ENCODE results near the gene LPGAT1. TPM values are rescaled to one million over a fixed set of nuclear protein-coding genes. Genes with fewer than 3 reads are reported as not detected.
A peak's percentile ranks its signal among the peaks of the same experiment; 100 is the strongest.

Gene LPGAT1
- total and polyA plus RNA-seq, 12 donors = 5.9 to 36.6 (median 26.4) TPM

GRCh38 chr1:211714154-211714553 lies 116.4 kb downstream of the LPGAT1 start:
- H3K27ac ChIP-seq = no peak overlapping the region
- no peaks in the 10 kb centered on the region for H3K36me3 ChIP-seq
- 66 to 79% methylated on average over 5 of the region's 5 CpGs for WGBS, 2 donors
- H3K4me3 ChIP-seq = no peak overlapping the region
- intact Hi-C loops (cut with DNase I) = no loop called here
- DNase-seq (no peak), ATAC-seq (peak in 1 of 8 donors; percentile 48)
- TF ChIP-seq, protein P1, sequence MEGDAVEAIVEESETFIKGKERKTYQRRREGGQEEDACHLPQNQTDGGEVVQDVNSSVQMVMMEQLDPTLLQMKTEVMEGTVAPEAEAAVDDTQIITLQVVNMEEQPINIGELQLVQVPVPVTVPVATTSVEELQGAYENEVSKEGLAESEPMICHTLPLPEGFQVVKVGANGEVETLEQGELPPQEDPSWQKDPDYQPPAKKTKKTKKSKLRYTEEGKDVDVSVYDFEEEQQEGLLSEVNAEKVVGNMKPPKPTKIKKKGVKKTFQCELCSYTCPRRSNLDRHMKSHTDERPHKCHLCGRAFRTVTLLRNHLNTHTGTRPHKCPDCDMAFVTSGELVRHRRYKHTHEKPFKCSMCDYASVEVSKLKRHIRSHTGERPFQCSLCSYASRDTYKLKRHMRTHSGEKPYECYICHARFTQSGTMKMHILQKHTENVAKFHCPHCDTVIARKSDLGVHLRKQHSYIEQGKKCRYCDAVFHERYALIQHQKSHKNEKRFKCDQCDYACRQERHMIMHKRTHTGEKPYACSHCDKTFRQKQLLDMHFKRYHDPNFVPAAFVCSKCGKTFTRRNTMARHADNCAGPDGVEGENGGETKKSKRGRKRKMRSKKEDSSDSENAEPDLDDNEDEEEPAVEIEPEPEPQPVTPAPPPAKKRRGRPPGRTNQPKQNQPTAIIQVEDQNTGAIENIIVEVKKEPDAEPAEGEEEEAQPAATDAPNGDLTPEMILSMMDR (IDR thresholded peaks at IDR 0.05) = no peak
- H3K27me3 ChIP-seq = no peaks in the 10 kb centered on the region
- H3K4me1 ChIP-seq = peaks cover 0 to 13% (median 6%) of the 10 kb centered on the region in 9 donors
- H3K9me3 ChIP-seq = no peaks in the 10 kb centered on the region

GRCh38 chr1:211713231-211713630 lies 117.3 kb downstream of the LPGAT1 start:
- no peak for ATAC-seq
- H3K4me1 ChIP-seq = peaks cover 0 to 13% (median 6%) of the 10 kb centered on the region in 9 donors
- no peaks in the 10 kb centered on the region for H3K27me3 ChIP-seq
- H3K4me3 ChIP-seq = no peak overlapping the region
- no peak for DNase-seq
- no peaks in the 10 kb centered on the region for H3K9me3 ChIP-seq
- intact Hi-C loops (cut with DNase I) = no loop called here
- TF ChIP-seq, protein P1 (IDR thresholded peaks at IDR 0.05) = no peak
- 86 to 90% methylated on average over 10 of the region's 10 CpGs for WGBS, 2 donors
- H3K27ac ChIP-seq = no peak overlapping the region
- no peaks in the 10 kb centered on the region for H3K36me3 ChIP-seq

DNA sequence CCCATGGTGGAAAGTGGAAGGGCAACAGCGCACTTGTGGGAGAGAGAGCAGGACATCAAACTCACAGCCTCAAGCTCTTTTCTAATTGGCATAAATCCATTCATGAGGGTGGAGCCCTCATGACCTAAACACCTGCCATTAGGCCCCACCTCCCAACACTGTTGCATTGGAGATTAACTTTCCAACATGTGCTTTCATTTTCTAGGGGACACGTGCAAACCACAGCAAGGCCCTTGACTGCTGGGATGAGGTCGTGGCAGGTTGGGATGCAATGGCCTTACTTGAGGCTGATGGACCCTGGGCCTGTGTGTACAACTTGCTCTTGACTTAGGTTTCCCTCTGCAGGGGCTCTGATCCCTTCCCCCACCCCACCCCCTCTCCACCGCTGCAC lies 119.3 kb downstream of the LPGAT1 start:
- no peak for ATAC-seq
- Histone ChIP-seq H3K27me3 (no peaks in the 10 kb centered on the region), H3K4me1 (peaks cover 0 to 13% (median 4%) of the 10 kb centered on the region in 9 donors), H3K36me3 (no peaks in the 10 kb centered on the region), H3K4me3 (no peak overlapping the region), H3K27ac (no peak overlapping the region), H3K9me3 (no peaks in the 10 kb centered on the region)
- WGBS, 2 donors = 89 to 91% methylated on average over 4 of the region's 4 CpGs
- TF ChIP-seq, protein P1 (IDR thresholded peaks at IDR 0.05) = no peak
- intact Hi-C loops (cut with DNase I) = no loop called here
- DNase-seq = no peak

- 78 to 88% methylated on average over 6 of the region's 6 CpGs for WGBS, 2 donors
- Histone ChIP-seq H3K9me3 (no peaks in the 10 kb centered on the region), H3K36me3 (no peaks in the 10 kb centered on the region), H3K4me1 (peaks cover 0 to 8% (median 0%) of the 10 kb centered on the region in 9 donors), H3K4me3 (no peak overlapping the region), H3K27ac (no peak overlapping the region), H3K27me3 (no peaks in the 10 kb centered on the region)
- DNase-seq (no peak), ATAC-seq (no peak)
- intact Hi-C loops (cut with DNase I) = no loop called here
- TF ChIP-seq, protein P1 (IDR thresholded peaks at IDR 0.05) = no peak
These were observed 119.8 kb downstream of the LPGAT1 start for GRCh38 chr1:211710566-211711314.
